CD4-positive, alpha-beta T cell treated with Interleukin-6 for 4 hours (primary cell): ENCODE data around the gene ABHD12B.
"Not testable (repeated sequence)": the region's sequence is repeated elsewhere in the genome, so short reads cannot be mapped to it uniquely, and the experiment has no call there.

ENCODE experiments used
- DNase-seq: peaks from one replicate; pipeline ENCODE4 v3.0.0-alpha.2; 2020; ENCODE audit warnings: mixed read lengths

The ABHD12B gene

GRCh38 chr14:50839691-50840090, 32.2 kb upstream of the ABHD12B start:
- no peak for DNase-seq

DNA sequence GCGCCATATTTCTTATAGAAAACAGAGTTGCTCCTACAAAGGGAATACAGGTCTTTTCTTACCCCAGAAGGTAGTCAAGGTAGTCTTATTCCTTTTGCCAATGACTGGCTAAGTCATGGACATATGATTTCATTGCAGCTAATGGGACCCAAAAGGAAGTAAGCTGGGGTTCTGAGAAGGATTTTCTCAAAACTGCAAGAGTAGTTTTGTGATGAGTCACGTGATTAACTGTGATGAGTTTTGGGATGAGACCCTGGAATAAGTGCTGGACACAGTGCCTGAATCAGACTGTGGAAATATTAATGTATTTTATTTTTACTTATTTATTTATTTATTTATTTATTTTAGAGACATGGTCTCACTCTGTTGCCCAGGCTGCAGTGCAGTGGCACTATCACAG, 27.5 kb upstream of the ABHD12B start:
- no peak for DNase-seq

GRCh38 chr14:50845166-50845565, 26.7 kb upstream of the ABHD12B start:
- DNase-seq, result no peak

DNA sequence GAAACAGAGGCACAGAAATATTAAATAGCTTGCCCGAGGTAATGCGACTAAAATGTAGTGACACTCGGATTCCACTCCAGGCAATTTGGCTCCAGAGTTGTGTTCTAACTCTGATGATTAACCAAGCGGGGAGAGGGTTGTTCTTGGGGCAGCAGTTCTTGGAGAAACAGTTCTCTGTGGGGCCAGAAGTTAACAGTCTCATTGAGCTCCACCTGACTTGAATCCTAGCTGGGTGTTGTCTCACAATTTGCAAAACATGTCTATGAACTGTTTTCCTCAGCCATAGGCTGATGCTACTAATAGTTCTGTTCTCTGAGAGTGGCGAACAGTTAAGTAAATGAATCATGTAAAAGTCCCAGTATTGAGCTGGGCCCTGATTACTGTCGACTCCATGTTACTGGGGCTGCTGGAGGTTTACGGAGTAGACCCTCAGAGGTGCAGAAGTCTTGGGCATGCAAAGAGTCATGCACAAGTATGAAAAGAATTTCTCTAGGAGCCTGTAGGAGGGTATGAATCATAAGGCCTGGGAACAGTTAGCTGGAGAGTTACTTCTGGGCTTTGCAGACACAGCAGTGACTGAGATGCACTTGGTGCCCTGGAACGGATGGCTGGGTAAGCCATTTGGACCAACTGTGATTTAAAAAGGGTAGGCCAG, 25.5 kb upstream of the ABHD12B start:
- DNase-seq, result no peak

DNA sequence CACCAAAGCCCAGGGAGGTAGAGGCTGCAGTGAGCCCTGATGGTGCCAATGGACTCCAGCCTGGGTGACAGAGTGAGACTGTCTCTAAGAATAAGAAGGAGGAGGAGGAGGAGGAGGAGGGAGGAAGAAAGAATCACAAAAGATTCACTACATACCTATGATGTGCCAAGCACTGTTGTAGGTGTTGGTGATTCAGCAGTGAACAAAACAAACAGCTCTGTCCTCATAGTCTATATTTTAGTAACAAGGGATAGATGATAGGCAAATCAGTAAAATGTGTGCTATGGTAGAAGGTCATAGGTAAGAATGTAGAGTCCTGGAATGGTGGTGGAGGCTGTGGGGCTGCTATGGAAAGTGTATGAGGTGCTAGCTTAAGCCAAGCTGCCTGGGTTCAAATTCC, 18.0 kb upstream of the ABHD12B start:
- DNase-seq, result no peak

DNA sequence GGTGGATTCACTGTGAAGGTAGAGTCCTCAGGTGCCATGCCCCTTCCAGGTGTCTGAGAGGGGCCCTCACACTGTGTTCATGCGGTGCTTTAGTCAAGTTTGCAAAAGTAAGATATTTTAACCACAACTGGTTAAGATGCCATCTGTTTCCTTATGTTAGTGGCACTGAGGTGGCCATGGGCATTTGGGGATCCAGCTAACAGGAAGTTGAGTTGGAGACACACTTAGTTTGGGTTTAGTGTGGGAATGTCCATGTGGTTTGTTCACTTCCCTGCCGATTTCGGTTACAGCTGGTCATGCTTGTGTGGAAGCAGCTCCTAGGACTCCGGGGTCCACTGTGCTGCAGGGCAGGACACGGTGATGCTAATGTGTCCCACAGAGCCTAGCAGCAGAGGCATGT, 17.3 kb upstream of the ABHD12B start:
- DNase-seq, result no peak

GRCh38 chr14:50855558-50855957, 16.3 kb upstream of the ABHD12B start:
- no peak for DNase-seq

GRCh38 chr14:50856660-50857059, 15.2 kb upstream of the ABHD12B start:
- DNase-seq, result no peak

- no peak for DNase-seq
These were observed 12.6 kb upstream of the ABHD12B start for GRCh38 chr14:50859296-50859624.

DNA sequence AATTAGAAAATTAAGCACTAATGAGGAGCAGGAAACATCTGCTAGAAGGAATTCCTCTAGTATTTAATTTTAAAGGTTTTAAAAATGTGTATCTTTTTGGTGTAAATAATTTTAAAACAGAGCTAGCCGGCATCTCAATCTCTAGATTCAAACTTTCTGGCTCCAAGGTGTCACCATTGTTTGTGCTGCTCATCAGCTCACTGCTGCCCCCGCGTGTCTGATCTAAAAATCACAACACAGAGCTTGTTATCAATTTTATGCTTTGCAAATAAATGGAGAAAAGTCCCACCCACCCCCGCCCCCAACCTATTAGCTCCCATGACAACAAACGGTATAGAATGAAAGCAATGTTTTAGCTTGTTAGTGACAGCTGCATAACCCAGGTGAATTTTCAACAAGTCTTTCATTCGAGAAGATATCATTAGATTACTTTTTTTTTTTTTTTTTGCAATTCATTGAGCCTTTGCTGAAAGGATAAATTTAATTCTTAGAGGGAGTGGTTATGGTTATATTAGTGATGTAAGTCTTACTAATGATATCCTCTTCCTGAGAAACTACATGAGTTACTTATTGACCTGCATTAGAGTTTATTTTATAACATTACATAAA, 11.3 kb upstream of the ABHD12B start:
- peak; percentile 95 for DNase-seq

- no peak for DNase-seq
These were observed 9.8 kb upstream of the ABHD12B start for GRCh38 chr14:50862036-50862570.

DNA sequence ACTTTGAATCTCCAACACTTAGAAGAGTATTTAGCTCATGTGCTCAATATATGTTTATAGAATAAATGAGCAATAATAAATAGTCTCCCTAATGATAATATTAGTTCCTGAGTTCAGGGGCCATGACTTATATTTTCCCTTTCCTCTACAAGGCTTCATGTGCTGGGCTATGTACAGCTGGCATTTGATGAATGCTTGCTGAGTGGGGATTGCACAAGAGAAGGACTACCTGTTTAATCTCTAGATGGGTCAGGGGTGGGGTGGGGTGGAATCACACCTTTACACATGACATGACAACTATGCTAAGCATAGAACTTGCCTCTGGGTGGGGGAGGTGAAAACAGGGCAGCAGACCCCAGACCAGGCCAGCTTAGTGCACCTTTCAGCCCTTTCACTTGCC, 7.6 kb upstream of the ABHD12B start:
- no peak for DNase-seq

DNA sequence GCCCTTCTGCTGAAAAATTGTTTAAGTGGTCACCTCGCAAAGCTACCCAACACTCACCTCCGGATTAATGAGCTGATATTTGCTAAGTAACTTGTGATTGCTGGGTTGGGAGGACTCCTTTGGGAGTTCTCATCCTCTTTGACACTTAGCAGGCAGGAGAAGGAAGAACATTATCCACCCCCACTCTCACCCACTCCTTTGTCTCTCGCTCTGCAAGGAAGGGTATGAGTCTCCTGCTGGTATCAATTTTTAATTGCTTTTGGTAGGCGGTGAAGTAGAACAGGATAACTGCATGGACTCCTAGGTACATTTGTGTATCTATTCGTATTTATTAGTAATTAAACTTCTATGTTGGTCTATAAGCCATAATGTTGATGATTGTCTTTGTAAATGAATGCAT, 6.9 kb upstream of the ABHD12B start:
- DNase-seq, result no peak

- DNase-seq, result no peak
These were observed 6.3 kb upstream of the ABHD12B start for GRCh38 chr14:50865391-50866076.

- no peak for DNase-seq
These were observed 625 bp upstream of the ABHD12B start for GRCh38 chr14:50871228-50871627.

DNA sequence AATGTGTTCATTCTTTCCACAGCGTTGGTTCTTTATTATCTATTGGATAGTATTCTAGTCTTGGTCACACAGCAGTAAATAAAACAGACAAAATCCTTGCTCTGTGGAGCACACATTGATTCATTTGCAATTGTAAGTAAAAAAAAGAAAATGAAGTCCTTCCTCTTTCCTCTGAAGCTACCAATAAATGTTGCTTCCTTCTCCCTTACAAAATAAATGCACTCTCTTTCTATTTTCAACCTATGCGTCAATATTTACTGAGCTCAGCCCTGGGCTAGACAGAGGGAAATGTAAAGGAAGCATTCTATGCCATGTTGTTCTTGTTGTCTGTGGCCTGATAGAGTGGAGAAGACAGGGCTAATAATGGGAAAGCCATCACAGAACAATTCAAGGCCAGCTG, 2.9 kb downstream of the ABHD12B start:
- DNase-seq, result no peak

DNA sequence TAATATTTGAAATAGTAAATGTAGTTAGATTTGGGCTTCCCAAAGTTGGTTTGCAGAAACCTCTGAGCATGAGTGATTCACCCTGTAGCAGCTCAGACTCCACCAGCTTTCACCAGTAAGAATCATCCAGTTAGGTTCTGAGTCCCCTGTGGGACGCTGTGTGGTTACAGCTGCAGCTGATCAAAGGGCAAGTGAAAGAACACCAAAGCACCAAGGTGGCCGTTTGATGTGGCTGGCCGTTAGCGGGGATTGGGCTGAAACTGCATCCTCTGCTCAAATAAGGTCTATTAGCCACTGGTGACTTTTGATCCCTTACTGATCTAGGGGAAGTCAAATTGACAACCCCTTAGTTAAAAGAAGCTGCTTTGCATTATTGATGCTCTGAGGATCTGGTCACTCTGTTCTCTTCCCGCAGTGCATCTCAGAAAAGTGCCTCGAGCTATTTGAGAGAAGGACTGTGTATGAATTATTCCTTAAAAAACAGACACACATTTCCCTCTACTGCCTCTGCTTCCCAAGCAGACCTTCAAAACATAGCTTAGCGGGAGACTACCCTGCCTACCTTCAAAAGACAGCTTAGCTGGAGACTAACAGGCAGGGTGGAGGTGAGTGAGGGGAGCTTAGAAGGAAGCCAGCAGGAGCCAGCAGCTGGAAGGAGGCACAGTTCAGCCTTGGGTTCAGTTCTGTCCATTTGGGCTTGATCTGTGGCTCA, 3.7 kb downstream of the ABHD12B start:
- peak; percentile 69 for DNase-seq

- no peak for DNase-seq
These were observed 11.3 kb downstream of the ABHD12B start for GRCh38 chr14:50882932-50883826.

DNA sequence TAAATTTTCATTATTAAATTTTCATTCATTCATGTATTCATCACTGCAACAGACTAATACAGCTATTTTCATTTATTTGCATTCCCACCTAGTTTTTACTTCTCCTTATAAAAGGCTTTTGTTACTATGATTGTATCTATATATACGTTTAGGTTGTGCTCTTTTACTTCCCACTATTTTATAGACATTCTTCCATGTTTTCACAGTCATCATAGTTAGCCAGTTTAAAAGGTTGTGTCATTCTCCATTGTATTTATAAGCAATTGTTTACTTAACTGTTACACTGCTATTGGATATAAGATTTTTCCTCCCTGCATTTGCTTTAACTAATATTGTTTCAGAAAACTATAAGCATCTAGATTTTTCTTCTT, 12.0 kb downstream of the ABHD12B start:
- DNase-seq, result no peak

DNA sequence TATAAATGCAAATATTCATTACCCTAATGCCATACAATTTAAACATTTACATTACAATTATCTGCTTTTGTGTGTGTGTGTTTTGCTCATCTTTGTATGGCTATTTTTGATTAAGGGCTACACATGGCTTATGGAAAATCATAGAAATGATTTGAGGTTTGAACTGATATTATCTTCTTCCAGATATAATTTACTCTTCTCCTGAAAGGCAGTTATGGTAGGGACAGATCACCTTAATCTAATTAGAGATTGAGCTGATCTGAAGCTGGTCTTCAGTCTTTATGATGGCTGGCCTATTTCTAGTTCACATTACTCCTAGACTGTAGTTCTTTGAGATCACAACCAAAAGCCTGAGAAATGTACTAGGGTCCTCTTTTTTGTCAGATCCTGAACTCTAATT, 15.6 kb downstream of the ABHD12B start:
- no peak for DNase-seq

- DNase-seq, result no peak
These were observed 20.4 kb downstream of the ABHD12B start for GRCh38 chr14:50892255-50892654.

DNA sequence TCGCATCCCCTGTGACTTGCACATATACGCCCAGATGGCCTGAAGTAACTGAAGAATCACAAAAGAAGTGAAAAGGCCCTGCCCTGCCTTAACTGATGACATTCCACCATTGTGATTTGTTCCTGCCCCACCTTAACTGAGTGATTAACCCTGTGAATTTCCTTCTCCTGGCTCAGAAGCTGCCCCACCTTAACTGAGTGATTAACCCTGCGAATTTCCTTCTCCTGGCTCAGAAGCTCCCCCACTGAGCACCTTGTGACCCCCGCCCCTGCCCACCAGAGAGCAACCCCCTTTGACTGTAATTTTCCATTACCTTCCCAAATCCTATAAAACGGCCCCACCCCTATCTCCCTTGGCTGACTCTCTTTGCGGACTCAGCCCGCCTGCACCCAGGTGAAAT, 24.6 kb downstream of the ABHD12B start:
- DNase-seq, result not testable (repeated sequence)

- DNase-seq, result not testable (repeated sequence)
These were observed 25.2 kb downstream of the ABHD12B start for GRCh38 chr14:50897005-50897404.
